Astrocyte (in vitro differentiated cells and primary cell): ENCODE data around the gene RTF1. TPM values are rescaled to one million over a fixed set of nuclear protein-coding genes. Genes with fewer than 3 reads are reported as not detected.

ENCODE experiments used
- DNase-seq: peaks from one replicate; pipeline ENCODE4 v3.0.0-alpha.2; 2010; ENCODE audit warnings: low read depth
- FAIRE-seq: peaks from 2 replicates; lab custom pipeline; 2011; peaks lifted over from hg19 to GRCh38; lab: Jason Lieb, UNC
- H2AFZ ChIP-seq: 2 replicates; pipeline ENCODE4 v1.6.0; 2012; ENCODE audit warnings: low read depth, low read length, inconsistent platforms
- H3K27ac ChIP-seq: 2 replicates; pipeline ENCODE4 v1.5.1; 2011; ENCODE audit warnings: low read depth, low read length, inconsistent platforms
- H3K27me3 ChIP-seq: 2 replicates; pipeline ENCODE4 v1.6.0; 2011; ENCODE audit warnings: low read length, inconsistent platforms; ENCODE audit not compliant: insufficient read depth
- H3K36me3 ChIP-seq: 2 replicates; pipeline ENCODE4 v1.5.1; 2011; ENCODE audit warnings: low read length, inconsistent platforms; ENCODE audit not compliant: insufficient read depth
- H3K4me1 ChIP-seq: 2 replicates; pipeline ENCODE4 v1.5.1; 2011; ENCODE audit warnings: low read length, inconsistent platforms; ENCODE audit not compliant: insufficient read depth
- H3K4me2 ChIP-seq: 2 replicates; pipeline ENCODE4 v1.6.0; 2012; ENCODE audit warnings: low read length, inconsistent platforms
- H3K4me3 ChIP-seq: 2 replicates; pipeline ENCODE4 v1.5.1; 2011; ENCODE audit warnings: low read depth, mild to moderate bottlenecking, low read length, inconsistent platforms; ENCODE audit not compliant: insufficient read depth
- H3K79me2 ChIP-seq: 2 replicates; pipeline ENCODE4 v1.6.0; 2012; ENCODE audit warnings: mild to moderate bottlenecking, low read length, inconsistent platforms; ENCODE audit not compliant: insufficient read depth
- H3K9ac ChIP-seq: 2 replicates; pipeline ENCODE4 v1.6.0; 2012; ENCODE audit warnings: mild to moderate bottlenecking, low read length, inconsistent platforms
- H3K9me3 ChIP-seq: 2 replicates; pipeline ENCODE4 v1.5.1; 2012; ENCODE audit warnings: low read depth, mild to moderate bottlenecking, low read length, inconsistent platforms; ENCODE audit not compliant: insufficient read depth
- H4K20me1 ChIP-seq: 2 replicates; pipeline ENCODE4 v1.6.0; 2012; ENCODE audit warnings: low read length, inconsistent platforms; ENCODE audit not compliant: insufficient read depth
- H3K27ac Mint-ChIP-seq: one replicate; pipeline ENCODE4 v1.8.0; 2021; ENCODE audit warnings: mild to moderate bottlenecking, mixed read lengths; ENCODE audit not compliant: unreplicated experiment
- H3K27me3 Mint-ChIP-seq: one replicate; pipeline ENCODE4 v1.8.0; 2021; ENCODE audit warnings: low read depth, mixed read lengths; ENCODE audit not compliant: unreplicated experiment
- H3K36me3 Mint-ChIP-seq: one replicate; pipeline ENCODE4 v1.8.0; 2021; ENCODE audit warnings: low read depth, mixed read lengths; ENCODE audit not compliant: unreplicated experiment
- H3K4me1 Mint-ChIP-seq: one replicate; pipeline ENCODE4 v1.8.0; 2021; ENCODE audit warnings: low read depth, mixed read lengths; ENCODE audit not compliant: unreplicated experiment
- H3K4me3 Mint-ChIP-seq: one replicate; pipeline ENCODE4 v1.8.0; 2021; ENCODE audit warnings: mild to moderate bottlenecking, moderate library complexity, mixed read lengths; ENCODE audit not compliant: unreplicated experiment
- H3K9me3 Mint-ChIP-seq: one replicate; pipeline ENCODE4 v1.8.0; 2021; ENCODE audit warnings: mild to moderate bottlenecking, mixed read lengths; ENCODE audit not compliant: unreplicated experiment
- EZH2 ChIP-seq: IDR thresholded peaks from 2 replicates; pipeline ENCODE4 v1.6.1; 2012; ENCODE audit warnings: mild to moderate bottlenecking, low read length, inconsistent platforms; ENCODE audit not compliant: insufficient read depth
- total RNA-seq: library from RNA; stranded (reverse); gene quantifications from 2 replicates; pipeline ENCODE4 v1.2.1, GENCODE V29; 2021
- TF ChIP-seq, protein P1 (sequence below): IDR thresholded peaks from 2 replicates; pipeline ENCODE4 v1.5.1; 2011; ENCODE audit warnings: low read depth, mild to moderate bottlenecking, inconsistent platforms, low read length, moderate library complexity; ENCODE audit not compliant: insufficient read depth

RTF1 gene
- total RNA-seq, 1 donor from 2014 or later, result 42.0 TPM

DNA sequence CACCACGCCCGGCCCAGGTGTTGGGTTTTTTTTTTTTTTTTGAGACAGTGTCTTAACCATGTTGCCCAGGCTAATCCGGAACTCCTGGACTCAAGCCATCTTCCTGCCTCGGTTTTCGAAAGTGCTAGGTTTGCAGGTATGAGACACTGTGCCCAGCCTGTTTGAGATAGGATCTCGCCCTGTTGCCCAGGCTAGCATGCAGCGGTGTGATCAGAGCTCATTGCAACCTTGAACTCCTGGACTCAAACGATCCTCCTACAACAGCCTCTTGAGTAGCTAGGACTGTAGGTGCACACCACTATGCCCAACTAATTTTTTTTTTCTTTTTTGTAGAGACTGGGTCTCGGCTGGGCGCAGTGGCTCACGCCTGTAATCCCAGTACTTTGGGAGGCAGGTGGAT is 56.5 kb downstream of the RTF1 start:
- H3K9me3 Mint-ChIP-seq, result no peaks in the 10 kb centered on the region
- H3K27ac Mint-ChIP-seq, result no peak overlapping the region
- FAIRE-seq (no peak), DNase-seq (no peak)
- H3K4me1 Mint-ChIP-seq, result peaks cover 9% of the 10 kb centered on the region
- H3K4me2 ChIP-seq, result no peak overlapping the region
- H3K9me3 ChIP-seq, result no peaks in the 10 kb centered on the region
- no peak overlapping the region for H3K9ac ChIP-seq
- H2AFZ ChIP-seq, result no peak overlapping the region
- H3K36me3 ChIP-seq, result peaks cover 38% of the 10 kb centered on the region
- peaks cover 35% of the 10 kb centered on the region for H3K36me3 Mint-ChIP-seq
- H3K4me1 ChIP-seq, result peaks cover 4% of the 10 kb centered on the region
- no peaks in the 10 kb centered on the region for H3K27me3 ChIP-seq
- H3K4me3 ChIP-seq, result no peak overlapping the region
- no peak overlapping the region for H3K4me3 Mint-ChIP-seq
- no peaks in the 10 kb centered on the region for H3K27me3 Mint-ChIP-seq
- H4K20me1 ChIP-seq, result no peaks in the 10 kb centered on the region
- H3K79me2 ChIP-seq, result no peaks in the 10 kb centered on the region
- no peak overlapping the region for H3K27ac ChIP-seq
- TF ChIP-seq EZH2, result no peak
- TF ChIP-seq, protein P1, sequence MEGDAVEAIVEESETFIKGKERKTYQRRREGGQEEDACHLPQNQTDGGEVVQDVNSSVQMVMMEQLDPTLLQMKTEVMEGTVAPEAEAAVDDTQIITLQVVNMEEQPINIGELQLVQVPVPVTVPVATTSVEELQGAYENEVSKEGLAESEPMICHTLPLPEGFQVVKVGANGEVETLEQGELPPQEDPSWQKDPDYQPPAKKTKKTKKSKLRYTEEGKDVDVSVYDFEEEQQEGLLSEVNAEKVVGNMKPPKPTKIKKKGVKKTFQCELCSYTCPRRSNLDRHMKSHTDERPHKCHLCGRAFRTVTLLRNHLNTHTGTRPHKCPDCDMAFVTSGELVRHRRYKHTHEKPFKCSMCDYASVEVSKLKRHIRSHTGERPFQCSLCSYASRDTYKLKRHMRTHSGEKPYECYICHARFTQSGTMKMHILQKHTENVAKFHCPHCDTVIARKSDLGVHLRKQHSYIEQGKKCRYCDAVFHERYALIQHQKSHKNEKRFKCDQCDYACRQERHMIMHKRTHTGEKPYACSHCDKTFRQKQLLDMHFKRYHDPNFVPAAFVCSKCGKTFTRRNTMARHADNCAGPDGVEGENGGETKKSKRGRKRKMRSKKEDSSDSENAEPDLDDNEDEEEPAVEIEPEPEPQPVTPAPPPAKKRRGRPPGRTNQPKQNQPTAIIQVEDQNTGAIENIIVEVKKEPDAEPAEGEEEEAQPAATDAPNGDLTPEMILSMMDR, result no peak

DNA sequence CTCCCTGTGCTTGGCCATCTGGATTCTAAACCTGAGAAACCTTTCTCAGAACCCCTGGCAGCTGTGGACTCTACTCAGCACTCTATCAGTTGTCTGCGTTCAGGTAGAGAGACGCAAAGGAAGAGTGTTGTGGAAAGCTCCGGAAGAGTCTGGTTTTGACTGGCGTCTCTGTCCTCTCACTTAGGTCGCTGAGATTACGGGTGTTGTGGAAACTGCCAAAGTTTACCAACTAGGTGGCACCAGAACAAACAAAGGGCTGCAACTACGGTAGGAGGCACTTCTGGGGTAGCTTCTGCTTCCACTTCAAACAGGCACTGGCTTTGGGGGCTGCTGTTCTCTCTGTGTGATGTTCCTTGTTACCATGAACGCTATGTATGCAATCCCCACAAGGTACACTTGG is 57.5 kb downstream of the RTF1 start:
- Mint-ChIP-seq H3K36me3 (peaks cover 32% of the 10 kb centered on the region), H3K27me3 (no peaks in the 10 kb centered on the region), H3K4me3 (no peak overlapping the region), H3K4me1 (peaks cover 9% of the 10 kb centered on the region), H3K9me3 (no peaks in the 10 kb centered on the region), H3K27ac (no peak overlapping the region)
- H3K4me3 ChIP-seq, result no peak overlapping the region
- H4K20me1 ChIP-seq, result no peaks in the 10 kb centered on the region
- FAIRE-seq (no peak), DNase-seq (no peak)
- peaks cover 4% of the 10 kb centered on the region for H3K4me1 ChIP-seq
- no peaks in the 10 kb centered on the region for H3K79me2 ChIP-seq
- no peak overlapping the region for H3K27ac ChIP-seq
- H3K36me3 ChIP-seq, result peaks cover 48% of the 10 kb centered on the region
- no peak overlapping the region for H3K4me2 ChIP-seq
- TF ChIP-seq, protein P1, result no peak
- no peak for TF ChIP-seq EZH2
- no peaks in the 10 kb centered on the region for H3K9me3 ChIP-seq
- no peak overlapping the region for H2AFZ ChIP-seq
- H3K27me3 ChIP-seq, result no peaks in the 10 kb centered on the region
- no peak overlapping the region for H3K9ac ChIP-seq

DNA sequence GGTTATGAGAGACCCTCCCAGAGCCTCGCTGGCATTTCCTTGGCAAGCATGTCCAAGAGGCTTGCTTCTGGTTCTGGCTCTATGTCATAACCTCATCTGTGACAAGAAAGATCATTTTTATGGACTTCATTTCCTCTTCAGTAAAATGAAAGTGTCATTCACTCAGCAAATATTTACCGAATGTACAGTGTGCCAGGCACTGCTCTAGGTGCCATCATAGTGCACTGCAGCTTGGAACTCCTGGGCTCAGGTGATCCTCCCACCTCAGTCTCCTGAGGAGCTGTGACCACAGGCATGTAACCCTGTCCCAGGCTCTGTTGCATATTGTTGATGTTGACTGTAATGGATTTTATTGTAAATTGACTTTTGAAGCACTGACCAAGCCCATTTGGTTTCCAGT is 58.0 kb downstream of the RTF1 start:
- H3K27ac Mint-ChIP-seq, result no peak overlapping the region
- Histone ChIP-seq H3K4me3 (no peak overlapping the region), H3K27me3 (no peaks in the 10 kb centered on the region), H3K79me2 (no peaks in the 10 kb centered on the region), H4K20me1 (no peaks in the 10 kb centered on the region), H3K27ac (no peak overlapping the region), H3K4me1 (peaks cover 4% of the 10 kb centered on the region), H3K4me2 (no peak overlapping the region), H3K36me3 (peaks cover 51% of the 10 kb centered on the region), H3K9me3 (no peaks in the 10 kb centered on the region), H3K9ac (no peak overlapping the region), H2AFZ (no peak overlapping the region)
- H3K4me3 Mint-ChIP-seq, result no peak overlapping the region
- FAIRE-seq (no peak), DNase-seq (no peak)
- peaks cover 28% of the 10 kb centered on the region for H3K36me3 Mint-ChIP-seq
- H3K27me3 Mint-ChIP-seq, result no peaks in the 10 kb centered on the region
- H3K4me1 Mint-ChIP-seq, result peaks cover 9% of the 10 kb centered on the region
- TF ChIP-seq EZH2, result no peak
- TF ChIP-seq, protein P1, result no peak
- no peaks in the 10 kb centered on the region for H3K9me3 Mint-ChIP-seq
